OCI-M2 (cell line): ENCODE results near the gene SPON1.

Source experiments
- DNase-seq: peaks from one replicate; lab custom pipeline; 2025; ENCODE audit not compliant: unreplicated experiment; lab: John Stamatoyannopoulos, UW

SPON1 gene

DNA sequence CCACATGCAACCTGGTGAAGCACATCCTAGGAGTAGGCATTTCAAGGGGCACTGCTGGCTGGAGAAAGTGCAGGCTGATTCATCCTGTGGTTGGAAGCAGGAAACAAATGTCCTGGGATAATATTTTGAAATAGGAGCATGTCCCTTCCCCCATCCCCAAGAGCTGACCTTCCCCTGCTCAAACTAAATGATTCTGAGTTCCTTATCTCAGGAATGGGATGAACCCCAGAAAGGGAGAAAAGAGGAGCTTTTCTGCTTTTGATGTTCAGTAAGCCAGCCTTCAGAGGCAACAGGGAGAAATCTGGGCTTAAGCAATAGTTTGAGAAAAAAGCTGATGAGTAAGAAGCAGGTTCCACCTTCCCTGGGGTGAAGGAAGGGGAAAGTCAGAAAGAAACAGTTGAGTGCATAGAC, 19.5 kb upstream of the SPON1 start:
- no peak for DNase-seq

DNA sequence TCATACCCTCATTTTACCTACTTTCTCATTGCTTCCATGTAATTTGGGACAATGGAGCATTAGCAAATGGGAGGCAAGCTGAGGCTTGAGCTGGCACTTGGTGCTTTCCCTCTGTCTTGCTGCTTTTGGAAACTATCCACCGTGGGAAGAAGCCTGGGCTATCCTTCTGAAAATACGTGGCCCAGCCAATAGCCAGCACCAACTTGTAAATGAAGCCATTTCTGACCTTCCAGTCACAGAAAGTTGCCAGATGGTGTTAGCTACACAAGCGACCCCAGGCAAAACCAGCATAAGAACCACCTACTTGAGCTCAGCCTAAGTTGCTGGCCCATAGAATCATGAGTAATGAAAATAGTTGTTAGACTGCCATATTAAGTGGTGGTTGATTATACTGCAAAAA, 18.5 kb upstream of the SPON1 start:
- no peak for DNase-seq

DNA sequence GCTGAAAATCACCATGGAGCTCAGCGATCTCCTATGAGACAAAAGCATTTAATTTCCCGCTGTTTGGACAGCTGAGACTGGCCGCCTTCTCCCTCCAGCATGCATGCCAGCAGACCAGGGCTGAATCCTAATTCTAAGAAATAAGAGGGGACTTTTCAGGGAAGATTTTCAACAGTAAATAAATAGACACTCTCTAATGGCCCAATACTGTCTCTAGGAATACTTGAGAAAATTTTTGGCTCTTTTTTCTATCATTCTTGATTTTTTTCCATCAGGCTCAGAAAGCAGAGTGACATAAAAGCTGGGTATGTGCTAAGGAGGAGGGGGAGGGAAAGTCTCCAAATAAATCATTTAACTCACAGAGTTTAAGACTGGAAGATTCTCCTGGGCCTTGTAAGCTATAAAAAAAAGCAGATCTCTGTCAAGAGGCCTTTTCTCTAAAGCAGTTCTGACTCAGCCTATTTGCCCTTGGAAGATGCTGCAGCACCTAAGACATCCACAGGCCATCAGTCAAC, 17.6 kb upstream of the SPON1 start:
- DNase-seq = no peak

DNA sequence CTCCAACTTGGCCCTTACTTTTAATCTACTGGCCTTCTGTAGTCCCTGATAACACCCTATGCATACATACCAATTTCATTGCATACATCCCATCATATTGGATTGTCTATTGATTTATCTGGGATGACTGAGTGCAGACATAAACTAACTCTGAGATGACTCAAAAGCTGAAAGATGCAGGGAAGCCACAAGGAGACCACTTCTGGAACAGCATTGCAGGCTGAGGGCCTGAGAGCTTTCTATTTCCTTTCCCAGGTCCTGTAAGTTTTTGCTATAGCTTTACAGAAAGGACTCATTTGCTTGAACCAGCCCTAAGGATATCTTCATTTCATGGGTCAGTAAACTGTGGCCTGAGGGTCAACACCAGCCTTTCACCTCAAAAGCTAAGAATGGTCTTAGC, 15.1 kb upstream of the SPON1 start:
- DNase-seq = no peak

DNA sequence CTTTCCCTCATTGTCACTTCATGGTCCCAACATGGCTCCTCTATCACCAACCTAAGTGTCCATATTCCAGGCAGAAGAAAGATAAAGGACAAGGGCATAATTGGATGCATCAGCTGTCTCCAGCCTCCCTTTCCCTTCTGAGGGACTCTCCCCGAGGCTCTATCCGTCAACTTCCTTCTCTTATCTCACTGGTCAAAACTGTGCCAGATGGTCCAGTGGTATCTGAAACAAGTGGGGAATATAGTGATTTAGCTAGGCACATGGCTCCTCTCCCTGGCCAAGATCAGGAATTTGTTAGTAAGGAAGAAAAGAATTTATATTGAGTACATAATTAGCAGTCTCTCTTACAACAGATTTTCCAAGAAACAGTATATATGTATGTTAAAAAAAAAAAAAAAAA, 12.6 kb upstream of the SPON1 start:
- no peak for DNase-seq

DNA sequence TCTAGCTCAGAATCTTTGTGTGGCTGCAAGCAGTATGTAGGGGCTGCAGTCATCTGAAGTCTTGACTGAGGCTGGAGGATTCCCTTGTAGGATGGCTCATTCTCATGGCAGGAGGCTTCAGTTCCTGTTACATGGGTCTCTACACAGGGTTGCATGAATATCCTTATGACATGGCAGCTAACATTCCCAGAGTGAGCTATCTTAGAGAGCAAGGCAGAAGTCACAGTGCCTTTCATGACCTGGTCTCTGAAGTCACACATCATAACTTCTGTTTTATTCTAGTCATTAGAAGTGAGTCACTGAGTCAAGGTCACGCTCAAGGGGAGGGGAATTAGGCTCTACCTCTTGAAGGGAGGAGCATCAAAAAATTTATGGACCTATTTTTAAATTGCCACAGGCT, 10.3 kb upstream of the SPON1 start:
- DNase-seq = no peak

DNA sequence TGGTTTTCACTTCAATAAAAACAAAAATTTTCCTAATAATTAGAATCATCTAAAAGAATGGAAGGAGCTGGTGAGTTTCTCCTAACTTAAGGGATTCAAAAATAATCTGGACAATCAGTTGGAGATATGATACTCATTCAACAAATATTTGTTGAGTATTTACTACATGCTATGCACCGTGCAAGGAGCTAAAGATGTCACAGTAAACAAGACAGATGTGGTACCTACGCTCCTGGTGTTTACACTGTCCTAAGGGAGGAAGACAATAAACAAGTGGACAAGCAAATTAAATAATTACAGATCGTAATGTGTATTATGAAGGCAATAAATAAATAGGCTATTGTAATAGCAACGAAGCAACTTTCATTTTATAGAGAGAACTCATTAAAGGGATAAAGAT, 9.9 kb upstream of the SPON1 start:
- DNase-seq = no peak

DNA sequence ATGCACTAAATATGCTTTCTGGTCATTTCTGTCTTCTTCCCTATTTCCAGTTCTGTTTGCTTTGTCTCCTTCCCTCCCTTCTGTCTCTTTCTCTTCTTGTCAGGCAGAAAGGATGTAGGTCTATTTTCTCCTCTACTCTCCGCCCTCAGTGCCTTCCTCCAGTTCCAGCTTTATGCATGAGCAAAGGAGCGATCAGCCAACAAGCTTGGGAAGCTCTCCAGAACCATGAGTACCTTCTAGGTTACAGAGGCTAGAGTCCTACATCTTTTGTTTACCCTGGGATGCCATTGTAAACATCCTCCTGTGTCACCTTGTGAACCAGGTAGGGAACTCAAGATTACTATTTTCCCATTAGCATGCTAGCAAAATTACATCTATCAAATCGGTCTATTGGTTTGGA, 7.9 kb upstream of the SPON1 start:
- DNase-seq = no peak

DNA sequence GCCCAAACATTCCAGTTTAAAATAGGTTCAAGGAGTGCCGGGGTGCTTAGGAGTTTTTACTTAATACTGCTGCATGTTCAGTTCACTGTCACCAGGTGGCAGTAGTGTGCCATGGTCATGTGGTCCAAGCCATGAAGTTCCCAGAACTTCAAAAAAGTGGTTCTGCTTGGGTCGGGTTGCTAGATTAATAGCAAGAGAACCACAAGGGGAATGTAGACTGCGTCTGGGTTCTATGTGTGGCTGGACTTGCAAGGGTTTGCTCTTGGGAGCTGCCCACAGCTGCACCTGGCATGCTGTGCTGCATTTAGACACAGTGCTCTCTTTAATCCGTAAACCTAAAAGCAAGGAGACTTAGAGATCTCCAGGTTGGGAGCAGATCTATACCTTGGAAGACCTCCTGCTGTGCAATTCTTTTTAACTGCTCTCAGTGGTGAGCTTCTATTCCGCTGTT, 6.5 kb upstream of the SPON1 start:
- DNase-seq = no peak

DNA sequence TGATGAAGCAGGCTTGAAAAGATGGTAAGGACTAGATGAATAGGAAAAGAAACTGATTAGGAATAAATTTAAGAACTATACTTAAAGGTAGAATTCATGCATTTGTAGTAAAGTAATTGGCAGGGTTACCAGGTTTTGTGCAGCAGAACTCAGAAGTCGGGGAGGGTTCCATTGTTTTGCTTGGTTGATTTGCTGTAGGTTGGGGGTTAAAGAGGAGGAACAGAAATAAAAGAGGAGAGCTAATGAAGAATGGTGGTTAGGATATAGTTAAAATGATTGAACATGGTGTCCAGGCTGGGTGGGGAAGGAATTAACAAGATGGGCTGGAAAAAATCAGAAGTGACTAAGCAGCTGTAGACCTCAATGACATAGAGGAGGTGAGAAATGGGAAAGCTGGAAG, 5.5 kb upstream of the SPON1 start:
- no peak for DNase-seq

DNA sequence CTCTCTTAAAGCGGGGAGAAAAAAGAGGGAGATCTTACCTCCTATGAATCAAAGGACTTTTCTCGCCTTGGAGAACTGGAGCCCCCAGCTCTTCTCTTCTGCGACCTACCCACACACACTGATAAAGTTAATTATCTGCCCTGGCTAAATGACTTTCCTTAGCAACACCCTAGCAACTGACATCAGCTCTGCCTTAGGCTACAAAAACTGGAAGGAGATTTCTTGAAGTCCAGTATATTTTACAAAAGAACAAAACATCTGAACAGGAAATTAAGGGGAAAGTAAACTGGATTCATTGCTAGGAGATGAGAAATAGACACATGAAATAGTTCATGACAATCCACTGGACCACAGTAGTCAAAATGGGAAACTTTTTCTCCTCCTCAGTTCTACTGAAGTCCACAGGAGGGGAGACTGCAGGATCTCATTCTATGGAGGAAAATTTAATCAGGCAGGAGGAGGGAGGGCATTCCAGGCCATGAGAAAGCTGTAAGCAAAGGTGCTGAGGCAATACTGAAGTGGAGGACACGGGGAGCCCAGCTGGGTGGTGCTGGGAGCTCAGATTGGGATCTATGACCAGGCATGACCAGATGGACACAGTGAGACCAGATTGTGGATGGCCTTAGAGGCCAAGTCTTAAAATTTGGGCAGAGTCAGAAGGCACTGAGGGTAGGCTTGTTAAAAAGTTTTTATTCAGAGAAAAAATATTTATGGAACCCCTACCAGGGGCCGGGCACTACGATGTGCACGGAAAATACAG, 3.7 kb upstream of the SPON1 start:
- no peak for DNase-seq

DNA sequence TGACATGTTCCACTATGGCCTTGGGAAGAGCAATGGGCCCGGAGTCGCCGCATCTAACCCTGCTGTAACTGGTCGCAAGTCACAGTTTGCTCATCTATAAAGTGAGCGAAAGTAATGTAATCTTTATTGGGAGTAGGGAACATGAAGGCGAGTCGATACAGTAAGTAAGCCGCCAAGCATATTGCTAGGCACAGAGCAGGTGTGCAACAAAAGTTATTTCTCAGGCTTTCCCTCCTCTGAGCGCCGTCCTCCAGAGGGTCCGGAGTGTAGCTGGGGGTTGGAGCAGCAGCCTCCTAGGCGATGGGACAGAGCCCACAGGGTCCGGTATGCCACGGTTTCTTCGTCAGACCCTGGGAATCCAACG, 343 bp upstream of the SPON1 start:
- no peak for DNase-seq

DNA sequence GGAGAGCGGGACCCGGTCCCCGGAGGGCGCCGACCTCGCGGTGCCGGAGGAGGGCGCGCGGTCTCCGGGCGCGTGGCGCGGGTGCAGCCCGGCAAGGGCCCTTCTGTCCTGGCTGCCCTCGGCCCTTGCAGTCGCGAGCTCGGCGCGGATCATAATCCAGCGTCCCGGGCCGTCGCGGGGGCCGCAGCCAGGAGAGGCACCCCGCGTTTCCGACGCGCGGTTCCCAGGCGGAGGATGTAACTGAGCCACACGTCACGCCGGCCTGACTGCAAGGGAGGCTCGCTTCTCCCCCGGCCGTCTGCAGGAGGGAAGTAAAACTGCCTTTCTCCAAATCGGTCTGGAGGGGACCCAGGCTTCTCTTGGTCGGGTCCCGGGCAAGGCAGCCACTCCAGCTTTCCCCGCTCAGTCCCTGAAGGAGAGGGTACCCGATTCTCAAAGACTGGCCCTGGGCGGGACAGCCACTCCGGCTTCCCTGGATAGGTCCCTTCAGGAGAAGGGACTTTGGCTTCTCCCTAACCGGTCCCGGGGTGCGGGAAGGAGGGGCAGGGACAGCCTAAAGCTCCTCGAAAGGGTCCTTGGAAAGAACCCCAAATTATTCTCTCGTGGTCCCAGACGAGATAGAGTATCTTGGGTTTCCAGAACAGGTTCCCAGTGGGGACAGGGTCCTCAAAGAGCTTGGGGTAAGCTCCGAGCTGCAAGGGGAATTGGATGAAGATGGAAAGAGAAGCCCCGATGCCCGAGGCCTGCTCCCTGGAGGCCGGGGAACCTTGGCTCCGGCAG, 836 bp downstream of the SPON1 start:
- no peak for DNase-seq

DNA sequence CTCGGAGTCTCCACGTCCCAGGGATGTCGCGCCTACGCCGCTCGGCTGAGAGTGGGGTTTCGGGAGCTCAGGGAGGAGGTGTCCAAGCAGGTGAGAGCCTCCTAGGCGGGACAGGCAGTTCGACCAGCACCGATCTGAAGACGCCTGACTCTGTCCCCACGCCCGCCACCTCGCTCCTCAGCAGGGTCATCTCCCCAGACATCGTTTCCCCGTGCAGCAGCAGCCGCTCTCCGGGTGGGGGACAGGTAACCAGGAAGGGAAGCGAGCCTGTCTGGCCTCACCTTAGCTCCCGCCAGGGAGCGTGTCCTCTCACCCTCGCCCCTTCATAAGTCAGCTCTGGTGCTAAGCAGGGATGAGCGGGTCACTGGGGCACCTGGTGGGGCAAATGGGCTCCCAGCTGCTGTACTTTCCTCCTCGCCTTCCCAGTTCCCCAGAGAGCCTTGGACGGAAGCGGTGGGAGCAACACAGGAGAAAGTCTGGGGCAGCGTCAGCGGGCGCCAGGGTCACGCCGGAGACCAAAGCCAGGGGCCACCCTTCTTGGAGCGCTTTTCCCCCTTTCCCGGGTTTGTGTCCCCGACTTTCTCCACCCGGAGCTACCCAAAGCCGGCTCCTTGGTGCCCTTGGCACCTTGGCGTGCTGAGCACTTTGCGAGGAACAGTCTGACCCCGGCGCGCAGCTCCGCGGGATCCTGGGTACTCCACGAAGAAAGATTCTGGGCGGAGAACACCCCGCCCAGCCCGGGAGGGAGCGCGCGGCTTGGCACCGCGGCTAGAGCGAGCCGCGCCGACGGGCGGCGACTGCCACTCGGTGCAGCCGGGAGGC, 1.6 kb downstream of the SPON1 start:
- no peak for DNase-seq

DNA sequence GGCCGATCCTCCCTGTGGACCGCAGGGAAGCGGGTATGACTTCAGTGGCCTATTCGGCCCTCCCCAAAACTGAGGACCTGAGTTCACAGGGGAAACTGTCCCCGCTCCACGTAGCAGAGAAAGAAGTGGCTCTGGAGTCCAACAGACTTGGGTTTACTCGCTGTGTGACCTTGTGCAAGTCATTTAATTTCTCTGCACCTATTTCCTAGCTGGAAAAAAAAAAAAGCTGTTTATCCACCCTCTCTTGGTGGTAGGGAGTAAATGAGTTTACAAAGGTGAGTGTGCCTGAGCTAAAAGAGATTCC, 2.2 kb downstream of the SPON1 start:
- DNase-seq = no peak

DNA sequence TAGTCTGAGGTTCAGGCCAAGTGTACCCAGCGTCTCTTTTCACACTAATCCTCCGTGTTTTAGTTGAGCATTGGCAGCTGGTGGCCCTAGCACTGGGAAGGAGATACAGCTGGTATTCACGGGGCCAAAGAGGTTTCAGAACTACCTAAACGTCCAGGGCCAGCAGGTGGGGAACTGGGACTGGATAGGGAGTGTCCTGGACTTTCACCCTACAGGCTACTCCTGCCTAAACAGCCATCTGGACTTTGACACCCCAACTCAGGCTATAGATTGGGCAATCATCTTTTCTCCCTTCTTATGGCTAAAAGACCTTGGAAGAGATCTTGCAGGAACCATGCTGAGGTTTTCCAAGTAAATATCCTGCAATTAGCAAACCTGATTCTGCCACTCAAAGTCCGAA, 2.8 kb downstream of the SPON1 start:
- DNase-seq = no peak

DNA sequence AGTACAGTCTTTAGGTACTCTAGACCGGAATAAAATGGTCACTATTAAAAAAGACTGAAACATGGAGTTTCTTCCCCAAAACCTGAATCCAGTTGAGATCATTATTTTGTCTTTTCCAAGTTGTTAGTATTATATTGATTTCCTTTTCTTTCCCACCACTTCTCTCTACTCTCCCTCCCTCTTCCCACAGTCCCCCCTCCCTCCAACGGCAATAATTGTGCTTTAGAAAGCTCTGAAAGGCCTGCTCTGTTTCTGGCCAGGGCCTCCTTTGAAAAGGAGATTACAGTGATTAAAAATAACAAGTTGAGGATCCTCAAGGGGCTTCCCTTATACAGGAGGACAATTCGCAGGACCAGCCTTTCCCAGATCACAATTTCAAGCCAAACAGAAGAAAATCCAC, 3.5 kb downstream of the SPON1 start:
- DNase-seq = no peak

DNA sequence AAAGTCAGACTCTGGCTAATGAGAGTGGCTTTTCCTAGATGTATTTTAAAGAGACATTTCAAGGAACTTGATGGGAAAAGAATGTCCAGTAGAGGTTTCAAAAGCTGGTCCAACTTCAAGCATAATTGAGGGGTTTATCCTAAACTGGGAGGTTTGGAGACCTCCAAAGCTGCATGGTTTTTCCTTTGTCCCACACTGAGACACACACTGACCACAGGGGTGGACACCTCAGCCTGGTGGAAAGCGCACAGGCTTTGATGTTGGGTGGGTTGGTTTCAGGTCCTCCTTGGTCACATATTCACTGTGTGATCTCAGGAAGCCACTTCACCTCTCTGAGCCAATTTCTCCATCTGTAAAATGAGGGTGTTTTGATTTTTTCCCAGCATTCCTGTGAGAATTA, 4.0 kb downstream of the SPON1 start:
- no peak for DNase-seq

DNA sequence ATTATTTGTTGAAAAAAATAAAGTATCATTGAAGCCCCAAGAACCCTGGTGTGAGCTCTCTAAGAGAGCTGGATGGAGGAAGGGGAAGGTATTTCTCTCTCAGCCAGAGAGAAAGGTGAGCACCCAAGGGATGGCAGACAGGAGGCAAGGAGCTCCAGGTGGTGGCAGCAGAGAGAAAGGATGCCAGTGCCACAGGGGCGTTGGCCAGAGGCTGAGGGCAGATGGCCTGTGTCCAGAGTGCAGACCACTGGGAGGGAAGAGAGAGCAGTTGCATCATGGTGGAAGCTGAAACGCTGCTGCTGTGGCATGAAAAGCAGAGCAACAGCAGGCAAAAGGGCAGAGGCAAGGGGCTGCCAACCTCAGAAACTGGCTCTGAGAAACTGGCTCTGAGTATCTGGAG, 8.5 kb downstream of the SPON1 start:
- DNase-seq = no peak

DNA sequence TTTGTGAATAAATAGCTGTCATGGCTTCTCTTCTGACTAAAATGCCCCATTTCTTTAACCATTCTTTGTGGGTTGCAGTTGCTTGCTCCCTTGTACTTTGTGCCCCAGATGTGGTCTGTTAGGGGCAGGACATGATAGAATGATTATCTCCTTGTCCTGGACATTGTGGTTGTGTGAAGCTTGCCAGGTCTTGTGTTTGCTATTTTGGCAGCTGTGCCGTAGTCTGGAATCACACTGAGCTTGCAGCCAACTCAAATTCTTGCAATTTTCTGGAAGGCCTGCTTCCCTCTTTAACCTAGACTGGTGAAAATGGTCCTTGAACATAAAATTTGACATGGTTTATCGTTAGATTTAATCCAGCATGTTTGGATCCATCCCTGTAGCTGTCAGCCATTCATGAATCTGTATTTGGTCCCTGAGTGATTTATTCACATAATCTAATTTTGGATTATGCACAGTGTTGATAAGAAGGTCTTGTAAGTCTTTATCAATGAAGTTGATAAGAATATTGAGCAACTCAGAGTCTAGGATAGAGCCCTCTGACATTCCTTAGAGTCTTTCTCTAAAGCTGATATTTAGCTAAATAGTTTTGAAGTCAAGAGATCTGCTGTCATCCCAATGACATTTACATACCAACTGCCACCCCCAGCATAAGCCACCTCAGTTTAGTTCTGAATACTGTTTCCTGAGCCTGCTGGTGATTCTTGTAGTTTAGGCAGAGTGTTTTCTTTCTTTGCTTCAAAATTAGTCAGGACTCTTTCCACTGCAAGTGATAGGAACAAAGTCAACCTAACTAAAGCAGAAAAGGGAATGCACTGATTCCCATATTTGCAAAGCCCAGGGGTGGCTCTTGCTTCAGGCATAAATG, 9.8 kb downstream of the SPON1 start:
- no peak for DNase-seq

DNA sequence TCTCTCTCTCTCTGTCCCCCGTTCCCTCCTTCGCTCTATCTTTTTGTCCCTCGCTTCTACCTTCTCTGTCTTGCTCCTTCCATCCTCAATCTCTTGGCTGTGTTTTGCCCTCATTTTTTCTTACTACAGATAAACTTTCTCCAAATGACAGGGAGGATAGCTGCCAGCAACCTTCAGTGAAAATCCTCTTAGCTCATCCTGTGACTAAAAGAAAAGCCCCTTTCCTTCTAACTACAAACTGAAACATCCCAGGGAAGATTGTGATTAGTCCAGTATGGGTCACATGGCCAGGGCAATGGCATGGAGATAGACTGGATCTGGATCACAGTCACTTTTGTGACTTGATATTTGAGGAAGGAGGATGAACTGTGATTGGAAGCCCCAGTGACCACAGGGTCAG, 10.4 kb downstream of the SPON1 start:
- DNase-seq = no peak
